ENCODE data around the gene EPAS1. TPM values are rescaled to one million over a fixed set of nuclear protein-coding genes. Genes with fewer than 3 reads are reported as not detected.
A peak's percentile ranks its signal among the peaks of the same experiment; 100 is the strongest.

The EPAS1 gene
- total RNA-seq, 1 donor from 2014 or later: 205 TPM

GRCh38 chr2:46296216-46296839, 879 bp upstream of the EPAS1 start:
- peak; percentile 52 for DNase-seq
- Histone ChIP-seq H3K4me3 (peak overlapping the region; percentile 94), H3K4me1 (peaks cover 60% of the 10 kb centered on the region), H3K36me3 (peaks cover 7% of the 10 kb centered on the region), H3K27ac (replicated peaks) (peak overlapping the region; percentile 99), H3K9me3 (replicated peaks) (no peaks in the 10 kb centered on the region), H3K27me3 (ENCODE audit: low read depth) (no peaks in the 10 kb centered on the region)
- TF ChIP-seq CTCF (IDR thresholded peaks at IDR 0.05; ENCODE audit: borderline replicate concordance): no peak
- intact Hi-C loops (cut with micrococcal nuclease): no loop called here

- H3K27me3 ChIP-seq (ENCODE audit: low read depth): no peaks in the 10 kb centered on the region
- peak overlapping the region; percentile 94 for H3K4me3 ChIP-seq
- H3K9me3 ChIP-seq (replicated peaks): no peaks in the 10 kb centered on the region
- peaks cover 7% of the 10 kb centered on the region for H3K36me3 ChIP-seq
- H3K27ac ChIP-seq (replicated peaks): peak overlapping the region; percentile 99
- peak; percentile 74 for DNase-seq
- no peak for TF ChIP-seq CTCF (IDR thresholded peaks at IDR 0.05; ENCODE audit: borderline replicate concordance)
- peaks cover 74% of the 10 kb centered on the region for H3K4me1 ChIP-seq
- intact Hi-C loops (cut with micrococcal nuclease): no loop called here
Measured at GRCh38 chr2:46297546-46298271, 502 bp downstream of the EPAS1 start.

GRCh38 chr2:46298272-46298521, 990 bp downstream of the EPAS1 start:
- Histone ChIP-seq H3K27me3 (ENCODE audit: low read depth) (no peaks in the 10 kb centered on the region), H3K4me1 (peaks cover 79% of the 10 kb centered on the region), H3K36me3 (peaks cover 7% of the 10 kb centered on the region), H3K9me3 (replicated peaks) (no peaks in the 10 kb centered on the region), H3K4me3 (peak overlapping the region; percentile 94), H3K27ac (replicated peaks) (peak overlapping the region; percentile 99)
- intact Hi-C loops (cut with micrococcal nuclease): no loop called here
- TF ChIP-seq CTCF (IDR thresholded peaks at IDR 0.05; ENCODE audit: borderline replicate concordance): no peak
- no peak for DNase-seq

GRCh38 chr2:46298522-46299353, 1.5 kb downstream of the EPAS1 start:
- DNase-seq: peak; percentile 73
- Histone ChIP-seq H3K36me3 (peaks cover 7% of the 10 kb centered on the region), H3K4me1 (peaks cover 84% of the 10 kb centered on the region), H3K4me3 (peak overlapping the region; percentile 94), H3K27ac (replicated peaks) (peak overlapping the region; percentile 99), H3K9me3 (replicated peaks) (no peaks in the 10 kb centered on the region), H3K27me3 (ENCODE audit: low read depth) (no peaks in the 10 kb centered on the region)
- intact Hi-C loops (cut with micrococcal nuclease): no loop called here
- TF ChIP-seq CTCF (IDR thresholded peaks at IDR 0.05; ENCODE audit: borderline replicate concordance): peak; percentile 48

GRCh38 chr2:46299365-46300263, 2.4 kb downstream of the EPAS1 start:
- Histone ChIP-seq H3K27ac (replicated peaks) (peak overlapping the region; percentile 99), H3K4me3 (peak overlapping the region; percentile 94), H3K36me3 (peaks cover 7% of the 10 kb centered on the region), H3K9me3 (replicated peaks) (no peaks in the 10 kb centered on the region), H3K27me3 (ENCODE audit: low read depth) (no peaks in the 10 kb centered on the region), H3K4me1 (peaks cover 85% of the 10 kb centered on the region)
- intact Hi-C loops (cut with micrococcal nuclease): loop anchor here (5.0 kb wide), 1 partner anchor 53 kb away; no protein-coding TSS in a partner anchor
- peak; percentile 76 for DNase-seq
- no peak for TF ChIP-seq CTCF (IDR thresholded peaks at IDR 0.05; ENCODE audit: borderline replicate concordance)

Data from left ventricle myocardium inferior (tissue), 1 donor.